HepG2 (cell line): ENCODE results near the gene TSC22D1. TPM values are rescaled to one million over a fixed set of nuclear protein-coding genes. Genes with fewer than 3 reads are reported as not detected.

Experiments
- ATAC-seq: fragments of 200-7000 bp; cut with Tn5 transposase; 3 replicates; pipeline ENCODE4 v1.9.1; 2020; ENCODE audit warnings: mild to moderate bottlenecking, moderate library complexity
- BruUV-seq: library from RNA; stranded (reverse); fragments of 400-500 nt; replicated peaks from 2 replicates; lab custom pipeline; 2021; lab: Mats Ljungman, UMichigan
- CTCF ChIA-PET: fragments of 300-600 bp; formaldehyde crosslinking; extraction: SDS; loops from one replicate; lab custom pipeline; 2021; ENCODE audit warnings: low total read pairs, inconsistent platforms, low intra/inter-chr PET ratio; lab: Yijun Ruan, JAX
- POLR2A ChIA-PET: fragments of 350-600 bp; sonication (Branson Sonifier 250); formaldehyde crosslinking; loops from one replicate; lab custom pipeline; 2020; ENCODE audit warnings: antibody characterized with exemption, inconsistent platforms; lab: Yijun Ruan, JAX
- DNase-seq: peaks from one replicate; pipeline ENCODE4 v3.0.0-alpha.2; 2015; ENCODE audit warnings: low spot score
- FAIRE-seq: peaks from 3 replicates; lab custom pipeline; 2011; peaks lifted over from hg19 to GRCh38; lab: Jason Lieb, UNC
- H2AFZ ChIP-seq: one replicate; pipeline ENCODE4 v1.6.1; 2011; ENCODE audit warnings: low read length, inconsistent platforms
- H3K27ac ChIP-seq: fragments of 300-600 bp; 3 replicates; pipeline ENCODE4 v1.8.0; 2011; ENCODE audit warnings: mixed run types, mild to moderate bottlenecking, mixed read lengths, low read length, inconsistent platforms; ENCODE audit not compliant: insufficient read depth; ENCODE audit errors: extremely low read length
- H3K27me3 ChIP-seq, 2 experiments: fragments of 200-600 bp in 1 of 2; 2 replicates in 1 of 2; 3 replicates in 1 of 2; pipeline versions ENCODE4 v1.6.0 to v1.8.0; 2011; ENCODE audit warnings: low read length in 2 of 2, mild to moderate bottlenecking in 2 of 2, moderate library complexity in 2 of 2, inconsistent platforms in 1 of 2; ENCODE audit not compliant: insufficient read depth in 2 of 2, control insufficient read depth in 1 of 2
- H3K36me3 ChIP-seq, 2 experiments: fragments of 200-600 bp in 1 of 2; replicated peaks in 1 of 2; 2 replicates in 1 of 2; 3 replicates in 1 of 2; pipeline versions ENCODE4 v1.5.1 to v1.8.0; 2011; ENCODE audit warnings: low read length in 2 of 2, inconsistent platforms in 1 of 2; ENCODE audit not compliant: insufficient read depth in 2 of 2, control insufficient read depth in 1 of 2
- H3K4me1 ChIP-seq: 2 replicates; pipeline ENCODE4 v1.5.1; 2012; ENCODE audit warnings: low read length, inconsistent platforms; ENCODE audit not compliant: insufficient read depth
- H3K4me2 ChIP-seq: 2 replicates; pipeline ENCODE4 v1.6.0; 2011; ENCODE audit warnings: low read depth, low read length, inconsistent platforms
- H3K4me3 ChIP-seq, 3 experiments: fragments of 200-600 bp in 1 of 3; sonication (generic), shearing (Covaris generic) in 1 of 3; replicated peaks in 1 of 3; 2 replicates each; pipeline ENCODE4 v1.5.1; 2011 to 2016; ENCODE audit warnings: low read length in 3 of 3, inconsistent platforms in 2 of 3, low read depth in 2 of 3, mild to moderate bottlenecking in 2 of 3, control low read depth in 1 of 3, mixed read lengths in 1 of 3; ENCODE audit not compliant: insufficient read depth in 1 of 3
- H3K79me2 ChIP-seq: one replicate; pipeline ENCODE4 v1.6.1; 2011; ENCODE audit warnings: low read length, inconsistent platforms; ENCODE audit not compliant: insufficient read depth
- H3K9ac ChIP-seq: 2 replicates; pipeline ENCODE4 v1.6.0; 2011; ENCODE audit warnings: mild to moderate bottlenecking, low read depth, low read length, inconsistent platforms; ENCODE audit not compliant: insufficient read depth
- H3K9me3 ChIP-seq: 2 replicates; pipeline ENCODE4 v1.5.1; 2012; ENCODE audit warnings: mild to moderate bottlenecking, low read length
- H4K20me1 ChIP-seq: 2 replicates; pipeline ENCODE4 v1.6.0; 2011; ENCODE audit warnings: inconsistent platforms, mild to moderate bottlenecking, low read length, moderate library complexity; ENCODE audit not compliant: insufficient read depth
- ARID5B ChIP-seq: IDR thresholded peaks from 2 replicates; pipeline ENCODE4 v1.4.0; 2020; ENCODE audit warnings: mild to moderate bottlenecking, missing genetic modification reagents
- CBX2 ChIP-seq, 2 experiments: fragments of 200-600 bp in 1 of 2; sonication (generic); formaldehyde crosslinking in 1 of 2; IDR thresholded peaks; 2 replicates each; pipeline versions ENCODE4 v1.7.0 to v1.8.1; 2018 to 2022; ENCODE audit warnings: low read depth in 2 of 2, low read length in 1 of 2, mild to moderate bottlenecking in 1 of 2, missing genetic modification reagents in 1 of 2
- HMG20B ChIP-seq: conservative IDR thresholded peaks from 2 replicates; pipeline ENCODE4 v1.6.1; 2016; ENCODE audit warnings: missing genetic modification reagents, missing compliant biosample characterization
- SETDB1 ChIP-seq: sonication (generic); formaldehyde crosslinking; IDR thresholded peaks from 2 replicates; pipeline ENCODE4 v1.5.1; 2020; ENCODE audit warnings: missing genetic modification reagents, mild to moderate bottlenecking, borderline replicate concordance
- SYNCRIP ChIP-seq: fragments of 200-400 bp; formaldehyde crosslinking; IDR thresholded peaks from 2 replicates; pipeline ENCODE4 v1.6.1; 2018; ENCODE audit warnings: mild to moderate bottlenecking, low read depth, low read length; ENCODE audit not compliant: insufficient read depth
- ZNF652 ChIP-seq: IDR thresholded peaks from 2 replicates; pipeline ENCODE4 v1.6.1; 2016; ENCODE audit warnings: low read depth, borderline replicate concordance
- ZNF678 ChIP-seq: sonication (generic); formaldehyde crosslinking; IDR thresholded peaks from 2 replicates; pipeline ENCODE4 v1.4.0; 2020; ENCODE audit warnings: mild to moderate bottlenecking, missing genetic modification reagents
- WGBS: methylation state at CpG from one replicate; pipeline ENCODE4 v1.1.6; 2017; ENCODE audit warnings: low lambda C conversion rate; 5-methylcytosine and 5-hydroxymethylcytosine counted together
- in situ Hi-C: cut with HindIII; loops from 2 replicates; pipeline ENCODE4 v1.10.0; 2017; ENCODE audit warnings: low pct_unique_long_range_greater_than_20kb; ENCODE audit not compliant: extremely low pct_ligation_motif_present
- intact Hi-C: fragments of 100-400 bp; cut with micrococcal nuclease; formaldehyde crosslinking; loops from one replicate; pipeline ENCODE4 v1.10.0; 2022; ENCODE audit not compliant: unreplicated experiment
- polyA plus RNA-seq, 8 experiments: library from polyadenylated mRNA; depleted of rRNA in 3 of 8; stranded (reverse) in 7 of 8; unstranded in 1 of 8; fragments of >200 nt; fragmentation: Illumina TruSeq in 4 of 8; extraction: Trizol in 4 of 8; gene quantifications; 2 replicates each; pipeline versions ENCODE4 v1.2.1 to v1.2.3, GENCODE V29; 2011 to 2016; ENCODE audit warnings: low read depth in 4 of 8, missing spikeins in 1 of 8, mixed read lengths in 1 of 8; ENCODE audit not compliant: insufficient read depth in 1 of 8
- total RNA-seq, 5 experiments: library from RNA; depleted of rRNA; stranded (reverse); fragments of >200 nt; fragmentation: Illumina TruSeq; extraction: Trizol; gene quantifications; 2 replicates each; pipeline ENCODE4 v1.2.3, GENCODE V29; 2016; ENCODE audit warnings: low read depth in 1 of 5

The TSC22D1 gene
- total and polyA plus RNA-seq, 2 of the 13 experiments (the other 11 are each of a cell fraction or from before 2014, with no cell fraction given): 18.4 to 35.7 TPM

GRCh38 chr13:44519642-44520041 is 56.5 kb downstream of the TSC22D1 start:
- intact Hi-C loops: no loop called here
- no peak for DNase-seq
- no peak for FAIRE-seq
- in situ Hi-C loops: no loop called here
- H3K4me3 ChIP-seq: no peak overlapping the region
- H3K27ac ChIP-seq: no peak overlapping the region
- no peak overlapping the region for H3K9ac ChIP-seq
- ChIA-PET CTCF (no interaction called here), POLR2A (no interaction called here)
- BruUV-seq: no TSS peak
- no peaks in the 10 kb centered on the region for H3K27me3 ChIP-seq
- ATAC-seq: no peak
- H4K20me1 ChIP-seq: no peaks in the 10 kb centered on the region
- 93% methylated on average over 3 of the region's 3 CpGs for WGBS
- no peaks in the 10 kb centered on the region for H3K79me2 ChIP-seq
- no peak overlapping the region for H3K4me2 ChIP-seq
- no peak overlapping the region for H2AFZ ChIP-seq
- peaks cover 28% of the 10 kb centered on the region for H3K4me1 ChIP-seq
- TF ChIP-seq SYNCRIP (no peak), SETDB1 (CRISPR knock-in tag) (no peak), HMG20B (CRISPR knock-in tag) (no peak), ZNF652 (no peak), ZNF678 (CRISPR knock-in tag) (no peak), ARID5B (CRISPR knock-in tag) (no peak), CBX2 (IDR thresholded peaks at IDR 0.05; ENCODE audit: low read depth, low read length) (no peak), CBX2 (CRISPR knock-in tag; IDR thresholded peaks at IDR 0.05; ENCODE audit: low read depth) (no peak)
- no peaks in the 10 kb centered on the region for H3K9me3 ChIP-seq
- H3K36me3 ChIP-seq: no peaks in the 10 kb centered on the region
